Esophagus muscularis mucosa (tissue), 4 donors: Measurements from ENCODE around the gene ACAA1.
"Not testable (repeated sequence)": the region's sequence is repeated elsewhere in the genome, so short reads cannot be mapped to it uniquely, and the experiment has no call there.

ENCODE experiments used
- CTCF ChIP-seq, 3 experiments: fragments of 200-600 bp in 2 of 3; fragments of 450-650 bp in 1 of 3; sonication (generic) in 2 of 3; IDR thresholded peaks; one replicate each; pipeline ENCODE4 v1.5.1; 2017 to 2019; ENCODE audit warnings: antibody characterized with exemption in 3 of 3, mild to moderate bottlenecking in 2 of 3, moderate library complexity in 1 of 3
- EP300 ChIP-seq: sonication (generic); formaldehyde crosslinking; IDR thresholded peaks from one replicate; pipeline ENCODE4 v1.6.1; 2017; ENCODE audit warnings: antibody characterized with exemption
- POLR2A ChIP-seq: fragments of 450-650 bp; IDR thresholded peaks from one replicate; pipeline ENCODE4 v1.6.1; 2017; ENCODE audit warnings: antibody characterized with exemption, moderate library complexity, mild to moderate bottlenecking, low read depth
- POLR2AphosphoS5 ChIP-seq, 2 donors: sonication (generic); formaldehyde crosslinking; IDR thresholded peaks; one replicate each; pipeline ENCODE4 v1.6.1; 2017; ENCODE audit warnings: antibody characterized with exemption in 2 of 2

GRCh38 chr3:38082296-38082695 is 54.6 kb downstream of the ACAA1 start:
- TF ChIP-seq POLR2AphosphoS5 (IDR thresholded peaks at IDR 0.05); POLR2A; CTCF (IDR thresholded peaks at IDR 0.05); EP300: not testable (repeated sequence)
